A549 (cell line): Measurements from ENCODE around the gene TMEM30B. TPM values are rescaled to one million over a fixed set of nuclear protein-coding genes. Genes with fewer than 3 reads are reported as not detected.

ENCODE experiments used
- ATAC-seq, 2 experiments: fragments of 200-7000 bp in 1 of 2; fragments of >200 bp in 1 of 2; cut with Nextera tagmentation in 1 of 2; cut with Tn5 transposase in 1 of 2; 3 replicates each; pipeline versions ENCODE4 v1.8.0 to v1.9.1; 2018 to 2020; ENCODE audit warnings: mild to moderate bottlenecking in 1 of 2, moderate library complexity in 1 of 2
- CTCF ChIA-PET: fragments of 300-600 bp; sonication (Branson Sonifier 250); formaldehyde crosslinking; extraction: SDS; loops from one replicate; lab custom pipeline; 2021; ENCODE audit warnings: antibody characterized with exemption, inconsistent platforms; lab: Yijun Ruan, JAX
- POLR2A ChIA-PET: fragments of 350-600 bp; formaldehyde crosslinking; extraction: SDS; loops from one replicate; lab custom pipeline; 2021; ENCODE audit warnings: antibody characterized with exemption, inconsistent platforms; lab: Yijun Ruan, JAX
- DNase-seq, 2 experiments: peaks; one replicate each; pipeline versions ENCODE4 v3.0.0 to v3.0.0-alpha.2; 2011 to 2016; ENCODE audit warnings: low read depth in 1 of 2, low spot score in 1 of 2
- FAIRE-seq: peaks from 2 replicates; lab custom pipeline; 2011; peaks lifted over from hg19 to GRCh38; lab: Jason Lieb, UNC
- H3K27ac ChIP-seq, 2 experiments: fragments of >200 bp; sonication (Bioruptor Twin); formaldehyde crosslinking; 3 replicates each; pipeline ENCODE4 v1.5.1; 2016 to 2017
- H3K4me1 ChIP-seq: fragments of >200 bp; sonication (Bioruptor Twin); formaldehyde crosslinking; 3 replicates; pipeline ENCODE4 v1.6.1; 2016
- H3K4me2 ChIP-seq: fragments of >200 bp; sonication (Bioruptor Twin); formaldehyde crosslinking; 3 replicates; pipeline ENCODE4 v1.6.1; 2016
- H3K4me3 ChIP-seq: fragments of >200 bp; sonication (Bioruptor Twin); formaldehyde crosslinking; 3 replicates; pipeline ENCODE4 v1.5.1; 2016
- H3K9me3 ChIP-seq: fragments of >200 bp; sonication (Bioruptor Twin); formaldehyde crosslinking; 3 replicates; pipeline ENCODE4 v1.6.1; 2016
- BCL3 ChIP-seq: fragments of >200 bp; sonication (Bioruptor Twin); formaldehyde crosslinking; IDR thresholded peaks from 3 replicates; pipeline ENCODE4 v1.6.1; 2016
- CBX8 ChIP-seq: fragments of 200-600 bp; sonication (generic); IDR thresholded peaks from 2 replicates; pipeline ENCODE4 v1.6.1; 2016
- CHD2 ChIP-seq: fragments of 150-350 bp; IDR thresholded peaks from 2 replicates; pipeline ENCODE4 v1.6.1; 2014; ENCODE audit warnings: low read length; ENCODE audit not compliant: partially characterized antibody
- CTCF ChIP-seq: fragments of >200 bp; sonication (Bioruptor Twin); formaldehyde crosslinking; IDR thresholded peaks from 3 replicates; pipeline ENCODE4 v1.5.1; 2016
- ELK1 ChIP-seq: fragments of 150-350 bp; IDR thresholded peaks from 2 replicates; pipeline ENCODE4 v1.6.1; 2014; ENCODE audit warnings: low read depth, mild to moderate bottlenecking, low read length
- EP300 ChIP-seq, 2 experiments: fragments of >200 bp; sonication (Bioruptor Twin); formaldehyde crosslinking; IDR thresholded peaks; 2 replicates in 1 of 2; 3 replicates in 1 of 2; pipeline ENCODE4 v1.6.1; 2016 to 2017
- ESRRA ChIP-seq: fragments of 150-350 bp; IDR thresholded peaks from 2 replicates; pipeline ENCODE4 v1.6.1; 2014; ENCODE audit warnings: mild to moderate bottlenecking, low read length, borderline replicate concordance
- FOXS1 ChIP-seq: fragments of 250-450 bp; sonication (Bioruptor Pico); IDR thresholded peaks from 2 replicates; pipeline ENCODE4 v1.5.0; 2020; ENCODE audit warnings: mild to moderate bottlenecking, moderate library complexity
- GATA3 ChIP-seq: IDR thresholded peaks from 2 replicates; pipeline ENCODE4 v1.6.1; 2012; ENCODE audit warnings: borderline replicate concordance
- HES2 ChIP-seq: fragments of >200 bp; sonication (Bioruptor Twin); formaldehyde crosslinking; IDR thresholded peaks from 2 replicates; pipeline ENCODE4 v1.6.1; 2016
- HEYL ChIP-seq: fragments of 250-450 bp; sonication (Bioruptor Pico); IDR thresholded peaks from 2 replicates; pipeline ENCODE4 v1.8.0; 2021; ENCODE audit warnings: mild to moderate bottlenecking, moderate library complexity
- HOXA7 ChIP-seq: fragments of 250-450 bp; sonication (Bioruptor Pico); IDR thresholded peaks from 2 replicates; pipeline ENCODE4 v1.5.0; 2020; ENCODE audit warnings: mild to moderate bottlenecking, moderate library complexity
- HOXB5 ChIP-seq: fragments of 250-450 bp; sonication (Bioruptor Pico); IDR thresholded peaks from 2 replicates; pipeline ENCODE4 v1.5.0; 2020; ENCODE audit warnings: mild to moderate bottlenecking, moderate library complexity
- JUNB ChIP-seq: fragments of >200 bp; sonication (Bioruptor Twin); formaldehyde crosslinking; IDR thresholded peaks from 2 replicates; pipeline ENCODE4 v1.6.1; 2016
- KDM1A ChIP-seq: fragments of 200-600 bp; sonication (generic); IDR thresholded peaks from 2 replicates; pipeline ENCODE4 v1.6.1; 2016; ENCODE audit warnings: low read depth, mild to moderate bottlenecking
- MAZ ChIP-seq: fragments of 150-350 bp; IDR thresholded peaks from 2 replicates; pipeline ENCODE4 v1.6.1; 2014; ENCODE audit warnings: antibody characterized with exemption, low read depth, low read length, borderline replicate concordance
- NPAS2 ChIP-seq: fragments of 250-450 bp; sonication (Bioruptor Pico); IDR thresholded peaks from 2 replicates; pipeline ENCODE4 v1.8.0; 2022; ENCODE audit warnings: mild to moderate bottlenecking, moderate library complexity, borderline replicate concordance
- PHF8 ChIP-seq: fragments of 200-600 bp; sonication (generic); IDR thresholded peaks from 2 replicates; pipeline ENCODE4 v1.6.1; 2016; ENCODE audit warnings: low read depth, mild to moderate bottlenecking, antibody characterized with exemption, moderate library complexity, borderline replicate concordance
- POLR2AphosphoS2 ChIP-seq: conservative IDR thresholded peaks from 2 replicates; pipeline ENCODE4 v1.6.1; 2012; ENCODE audit warnings: low read length, improper control_type of control experiment, inconsistent platforms
- RCOR1 ChIP-seq: fragments of 150-350 bp; IDR thresholded peaks from 2 replicates; pipeline ENCODE4 v1.6.1; 2014; ENCODE audit warnings: antibody characterized with exemption, low read length, low read depth
- RFX5 ChIP-seq: fragments of 450-650 bp; IDR thresholded peaks from 2 replicates; pipeline ENCODE4 v1.7.1; 2014; ENCODE audit warnings: antibody characterized with exemption, mild to moderate bottlenecking, moderate library complexity
- RNF2 ChIP-seq: fragments of 200-600 bp; sonication (generic); IDR thresholded peaks from 2 replicates; pipeline ENCODE4 v1.6.1; 2016; ENCODE audit warnings: low read depth, mild to moderate bottlenecking, antibody characterized with exemption, moderate library complexity, borderline replicate concordance
- ZC3H11A ChIP-seq: fragments of 450-650 bp; IDR thresholded peaks from 2 replicates; pipeline ENCODE4 v1.6.1; 2014; ENCODE audit warnings: antibody characterized with exemption, mild to moderate bottlenecking
- ZFP36 ChIP-seq: fragments of 450-650 bp; IDR thresholded peaks from 2 replicates; pipeline ENCODE4 v1.6.1; 2014; ENCODE audit warnings: borderline replicate concordance; ENCODE audit not compliant: partially characterized antibody
- WGBS: methylation state at CpG from one replicate; pipeline ENCODE4 v1.1.6; 2017; ENCODE audit errors: missing lambda C conversion rate; 5-methylcytosine and 5-hydroxymethylcytosine counted together
- polyA plus RNA-seq, 4 experiments: library from polyadenylated mRNA; depleted of rRNA in 3 of 4; stranded (reverse); fragments of >200 nt; fragmentation: RNase III in 1 of 4; extraction: RNeasy Plus Mini Kit Qiagen cat#74134 plus additional on column Dnase treatment in 1 of 4; gene quantifications; 2 replicates in 3 of 4; 3 replicates in 1 of 4; pipeline ENCODE4 v1.2.3, GENCODE V29; 2011 to 2017

TMEM30B gene
- polyA plus RNA-seq, 2 of the 4 experiments (the other 2 are of a cell fraction) = 0.16 to 0.21 TPM

- no peak for DNase-seq
- ChIA-PET POLR2A (no interaction called here), CTCF (interaction anchor here (1.4 kb wide), 1 partner anchor 9 kb away, joined by 5 read pairs; the partner anchor contains the start of gene PRKCH)
- TF ChIP-seq HOXA7 (CRISPR knock-in tag) (no peak), POLR2AphosphoS2 (no peak), FOXS1 (CRISPR knock-in tag) (no peak), ESRRA (no peak), CHD2 (no peak), RFX5 (no peak), MAZ (no peak), KDM1A (no peak), GATA3 (no peak), CTCF (no peak), RCOR1 (no peak), NPAS2 (CRISPR knock-in tag) (no peak), HOXB5 (no peak), HEYL (CRISPR knock-in tag) (no peak)
- no peak overlapping the region for H3K4me3 ChIP-seq
- H3K4me1 ChIP-seq = no peaks in the 10 kb centered on the region
- FAIRE-seq = no peak
- ATAC-seq = no peak
- WGBS = 92% methylated on average over 8 of the region's 8 CpGs
- H3K9me3 ChIP-seq = no peaks in the 10 kb centered on the region
- no peak overlapping the region for H3K27ac ChIP-seq
- H3K4me2 ChIP-seq = no peak overlapping the region
Observed at GRCh38 chr14:61329478-61330051, 48.4 kb upstream of the TMEM30B start.

GRCh38 chr14:61328626-61329262 is 47.6 kb upstream of the TMEM30B start:
- no peak overlapping the region for H3K27ac ChIP-seq
- H3K9me3 ChIP-seq = no peaks in the 10 kb centered on the region
- no peak overlapping the region for H3K4me2 ChIP-seq
- no peak for TF ChIP-seq PHF8
- no peak for TF ChIP-seq RNF2
- TF ChIP-seq ESRRA = no peak
- no peak for TF ChIP-seq EP300 (IDR thresholded peaks at IDR 0.05)
- TF ChIP-seq ZFP36 = no peak
- WGBS = 94% methylated on average over 4 of the region's 4 CpGs
- ChIA-PET POLR2A (no interaction called here), CTCF (no interaction called here)
- H3K4me3 ChIP-seq = no peak overlapping the region
- DNase-seq (no peak), FAIRE-seq (no peak), ATAC-seq (no peak)
- no peaks in the 10 kb centered on the region for H3K4me1 ChIP-seq

- H3K9me3 ChIP-seq = no peaks in the 10 kb centered on the region
- no peak overlapping the region for H3K4me3 ChIP-seq
- DNase-seq (no peak), FAIRE-seq (no peak), ATAC-seq (no peak)
- no peak overlapping the region for H3K27ac ChIP-seq
- POLR2A ChIA-PET = no interaction called here
- WGBS = 48% methylated on average over 4 of the region's 4 CpGs
- CTCF ChIA-PET = no interaction called here
- no peak overlapping the region for H3K4me2 ChIP-seq
- TF ChIP-seq CBX8 = no peak
- no peak for TF ChIP-seq FOXS1 (CRISPR knock-in tag)
- TF ChIP-seq HES2 = no peak
- TF ChIP-seq JUNB = no peak
- no peak for TF ChIP-seq PHF8
- TF ChIP-seq HOXB5 = no peak
- TF ChIP-seq ZFP36 = no peak
- no peak for TF ChIP-seq BCL3
- TF ChIP-seq ZC3H11A = no peak
- no peak for TF ChIP-seq ELK1
- H3K4me1 ChIP-seq = peaks cover 4% of the 10 kb centered on the region; the same call in 1 of the 3 replicates
Observed at GRCh38 chr14:61326847-61327246, 45.7 kb upstream of the TMEM30B start.
